OCI-LY7 (cell line): Measurements from ENCODE around the gene RNF115. TPM values are rescaled to one million over a fixed set of nuclear protein-coding genes. Genes with fewer than 3 reads are reported as not detected.

Source experiments
- BruUV-seq: library from RNA; stranded (reverse); fragments of 400-500 nt; replicated peaks from 2 replicates; lab custom pipeline; 2021; lab: Mats Ljungman, UMichigan
- CTCF ChIA-PET: fragments of 300-600 bp; sonication (Branson Sonifier 250); formaldehyde crosslinking; loops from one replicate; lab custom pipeline; 2022; ENCODE audit warnings: antibody characterized with exemption; ENCODE audit not compliant: unreplicated experiment; lab: Charles Lee
- POLR2A ChIA-PET: fragments of 300-600 bp; sonication (Branson Sonifier 250); formaldehyde crosslinking; loops from one replicate; lab custom pipeline; 2022; ENCODE audit warnings: antibody characterized with exemption; lab: Charles Lee
- DNase-seq: peaks from one replicate; pipeline ENCODE4 v3.0.0-alpha.2; 2015; ENCODE audit warnings: low spot score
- H2AFZ ChIP-seq: fragments of 200-600 bp; sonication (generic), shearing (Covaris generic); 2 replicates; pipeline ENCODE4 v1.6.1; 2014; ENCODE audit warnings: mild to moderate bottlenecking, antibody characterized with exemption, low read length, moderate library complexity
- H3K27ac ChIP-seq: fragments of 200-600 bp; sonication (generic); 2 replicates; pipeline ENCODE4 v1.5.1; 2014; ENCODE audit warnings: mixed run types, low read depth, mild to moderate bottlenecking, moderate library complexity, low read length, inconsistent platforms; ENCODE audit not compliant: poor library complexity, severe bottlenecking
- H3K36me3 ChIP-seq: fragments of 200-600 bp; sonication (generic); 2 replicates; pipeline ENCODE4 v1.6.1; 2014; ENCODE audit warnings: mild to moderate bottlenecking, antibody characterized with exemption, low read length, moderate library complexity, mixed read lengths; ENCODE audit not compliant: insufficient read depth
- H3K4me1 ChIP-seq: fragments of 200-600 bp; sonication (generic); 2 replicates; pipeline ENCODE4 v1.5.1; 2014; ENCODE audit warnings: mild to moderate bottlenecking, low read length; ENCODE audit not compliant: insufficient read depth, poor library complexity, severe bottlenecking
- H3K4me2 ChIP-seq: fragments of 200-600 bp; sonication (generic); 2 replicates; pipeline ENCODE4 v1.6.1; 2014; ENCODE audit warnings: mild to moderate bottlenecking, low read length
- H3K4me3 ChIP-seq: fragments of 200-600 bp; sonication (generic); 2 replicates; pipeline ENCODE4 v1.5.1; 2014; ENCODE audit warnings: mild to moderate bottlenecking, low read depth, low read length; ENCODE audit not compliant: poor library complexity, severe bottlenecking
- H3K79me2 ChIP-seq: fragments of 200-600 bp; sonication (generic); 2 replicates; pipeline ENCODE4 v1.6.1; 2016; ENCODE audit warnings: low read depth, mild to moderate bottlenecking, low read length, moderate library complexity, mixed read lengths; ENCODE audit not compliant: insufficient read depth
- H3K9me2 ChIP-seq: fragments of 200-600 bp; sonication (generic); 2 replicates; pipeline ENCODE4 v1.6.1; 2016; ENCODE audit warnings: mild to moderate bottlenecking, low read length, mixed read lengths; ENCODE audit not compliant: insufficient read depth
- H3K9me3 ChIP-seq: fragments of 200-600 bp; sonication (generic); 2 replicates; pipeline ENCODE4 v1.6.1; 2014; ENCODE audit warnings: mild to moderate bottlenecking, mixed run types, low read length, mixed read lengths
- H4K20me1 ChIP-seq: fragments of 200-600 bp; sonication (generic); 2 replicates; pipeline ENCODE4 v1.6.1; 2014; ENCODE audit warnings: mild to moderate bottlenecking, antibody characterized with exemption, low read length, moderate library complexity, mixed read lengths; ENCODE audit not compliant: insufficient read depth
- CTCF ChIP-seq: fragments of 200-600 bp; sonication (generic); conservative IDR thresholded peaks from 2 replicates; pipeline ENCODE4 v1.5.1; 2014; ENCODE audit warnings: mild to moderate bottlenecking, antibody characterized with exemption, low read length, moderate library complexity, mixed read lengths
- EZH2phosphoT487 ChIP-seq: fragments of 200-600 bp; sonication (generic); IDR thresholded peaks from 2 replicates; pipeline ENCODE4 v1.6.1; 2018; ENCODE audit warnings: low read depth, borderline replicate concordance, mild to moderate bottlenecking, mixed run types, antibody characterized with exemption, low read length, moderate library complexity, mixed read lengths
- intact Hi-C: fragments of 100-400 bp; cut with micrococcal nuclease; formaldehyde crosslinking; loops from one replicate; pipeline ENCODE4 v1.10.0; 2022; ENCODE audit not compliant: unreplicated experiment
- total RNA-seq, 2 experiments: library from RNA; depleted of rRNA in 1 of 2; stranded (reverse); fragments of >200 nt in 1 of 2; shearing (Covaris generic) in 1 of 2; gene quantifications; 2 replicates each; pipeline ENCODE4 v1.2.3, GENCODE V29; 2014 to 2022

The RNF115 gene
- total RNA-seq, 2 experiments from 2014 or later = 14.8 to 24.0 TPM

- no TSS peak for BruUV-seq
- no peak overlapping the region for H2AFZ ChIP-seq
- DNase-seq = no peak
- H3K9me2 ChIP-seq = no peaks in the 10 kb centered on the region
- no peaks in the 10 kb centered on the region for H3K9me3 ChIP-seq
- no peak overlapping the region for H3K4me3 ChIP-seq
- H3K79me2 ChIP-seq = no peaks in the 10 kb centered on the region
- TF ChIP-seq EZH2phosphoT487 = no peak
- TF ChIP-seq CTCF = no peak
- no peaks in the 10 kb centered on the region for H4K20me1 ChIP-seq
- ChIA-PET CTCF (no interaction called here), POLR2A (interaction anchor here (1.8 kb wide), 1 partner anchor 12 kb away, joined by 5 read pairs; no protein-coding TSS in a partner anchor)
- no peaks in the 10 kb centered on the region for H3K36me3 ChIP-seq
- no peak overlapping the region for H3K27ac ChIP-seq
- intact Hi-C loops = no loop called here
- H3K4me1 ChIP-seq = no peaks in the 10 kb centered on the region
- no peak overlapping the region for H3K4me2 ChIP-seq
These were observed 133.0 kb downstream of the RNF115 start for GRCh38 chr1:145690587-145691558.

- Histone ChIP-seq H3K9me2 (no peaks in the 10 kb centered on the region), H3K4me2 (no peak overlapping the region), H3K27ac (no peak overlapping the region), H3K9me3 (no peaks in the 10 kb centered on the region), H3K36me3 (no peaks in the 10 kb centered on the region), H2AFZ (no peak overlapping the region), H4K20me1 (no peaks in the 10 kb centered on the region), H3K4me3 (no peak overlapping the region), H3K79me2 (no peaks in the 10 kb centered on the region), H3K4me1 (no peaks in the 10 kb centered on the region)
- CTCF ChIA-PET = no interaction called here
- no TSS peak for BruUV-seq
- POLR2A ChIA-PET = no interaction called here
- TF ChIP-seq EZH2phosphoT487 = no peak
- no peak for TF ChIP-seq CTCF
- intact Hi-C loops = loop anchor here (10.0 kb wide), 1 partner anchor 45 kb away; no protein-coding TSS in a partner anchor
- no peak for DNase-seq
These were observed 134.0 kb downstream of the RNF115 start for GRCh38 chr1:145689922-145690321.

GRCh38 chr1:145688924-145689323 lies 135.0 kb downstream of the RNF115 start:
- Histone ChIP-seq H3K9me3 (no peaks in the 10 kb centered on the region), H3K27ac (no peak overlapping the region), H3K36me3 (no peaks in the 10 kb centered on the region), H3K4me2 (no peak overlapping the region), H4K20me1 (no peaks in the 10 kb centered on the region), H3K4me3 (no peak overlapping the region), H3K79me2 (no peaks in the 10 kb centered on the region), H3K4me1 (no peaks in the 10 kb centered on the region), H3K9me2 (no peaks in the 10 kb centered on the region), H2AFZ (no peak overlapping the region)
- intact Hi-C loops = loop anchor here (10.0 kb wide), 1 partner anchor 46 kb away; no protein-coding TSS in a partner anchor
- ChIA-PET CTCF (no interaction called here), POLR2A (no interaction called here)
- TF ChIP-seq CTCF = no peak
- TF ChIP-seq EZH2phosphoT487 = no peak
- BruUV-seq = no TSS peak
- DNase-seq = no peak
